Trophoblast cell (in vitro differentiated cells and primary cell): ENCODE data around the gene RBM19.

Experiments used
- DNase-seq, 2 donors: peaks; one replicate each; pipeline ENCODE4 v3.0.0-alpha.2; 2016
- H2AFZ ChIP-seq: 2 replicates; pipeline ENCODE4 v1.6.1; 2013; ENCODE audit warnings: low read length, moderate library complexity, mild to moderate bottlenecking; ENCODE audit not compliant: insufficient read depth, poor library complexity
- H2AK5ac ChIP-seq: 2 replicates; pipeline ENCODE4 v1.6.1; 2013; ENCODE audit warnings: mild to moderate bottlenecking, low read length
- H2BK120ac ChIP-seq: 2 replicates; pipeline ENCODE4 v1.6.1; 2013; ENCODE audit warnings: low read length, mild to moderate bottlenecking, moderate library complexity; ENCODE audit not compliant: insufficient read depth, poor library complexity
- H2BK12ac ChIP-seq: 2 replicates; pipeline ENCODE4 v1.6.1; 2013; ENCODE audit warnings: mild to moderate bottlenecking, low read length, moderate library complexity
- H2BK5ac ChIP-seq: 2 replicates; pipeline ENCODE4 v1.6.1; 2013; ENCODE audit warnings: low read length, low read depth, moderate library complexity, mild to moderate bottlenecking; ENCODE audit not compliant: poor library complexity
- H3K14ac ChIP-seq: 2 replicates; pipeline ENCODE4 v1.6.1; 2013; ENCODE audit warnings: mild to moderate bottlenecking, low read length
- H3K18ac ChIP-seq: 2 replicates; pipeline ENCODE4 v1.6.1; 2013; ENCODE audit warnings: mild to moderate bottlenecking, low read length
- H3K23ac ChIP-seq: 2 replicates; pipeline ENCODE4 v1.6.1; 2013; ENCODE audit warnings: low read length
- H3K27ac ChIP-seq: 2 replicates; pipeline ENCODE4 v1.5.1; 2013; ENCODE audit warnings: low read depth, mild to moderate bottlenecking, inconsistent platforms, low read length, moderate library complexity
- H3K27me3 ChIP-seq: 2 replicates; pipeline ENCODE4 v1.6.1; 2013; ENCODE audit warnings: inconsistent platforms, mild to moderate bottlenecking, low read length, moderate library complexity; ENCODE audit not compliant: insufficient read depth
- H3K36me3 ChIP-seq, 2 experiments: 1 replicate in 1 of 2; 2 replicates in 1 of 2; pipeline ENCODE4 v1.6.1; 2013; ENCODE audit warnings: low read length in 2 of 2, mild to moderate bottlenecking in 2 of 2, moderate library complexity in 1 of 2; ENCODE audit not compliant: insufficient read depth in 2 of 2, control insufficient read depth in 1 of 2
- H3K4ac ChIP-seq: 2 replicates; pipeline ENCODE4 v1.6.1; 2013; ENCODE audit warnings: low read depth, mild to moderate bottlenecking, low read length, moderate library complexity
- H3K4me1 ChIP-seq, 2 experiments: 1 replicate in 1 of 2; 2 replicates in 1 of 2; pipeline ENCODE4 v1.6.1; 2013; ENCODE audit warnings: low read length in 2 of 2, mild to moderate bottlenecking in 2 of 2, moderate library complexity in 1 of 2; ENCODE audit not compliant: insufficient read depth in 2 of 2, control insufficient read depth in 1 of 2
- H3K4me2 ChIP-seq: 2 replicates; pipeline ENCODE4 v1.6.1; 2013; ENCODE audit warnings: inconsistent platforms, mild to moderate bottlenecking, low read length, moderate library complexity
- H3K4me3 ChIP-seq: 2 replicates; pipeline ENCODE4 v1.5.1; 2013; ENCODE audit warnings: mild to moderate bottlenecking, low read depth, low read length, inconsistent platforms
- H3K79me1 ChIP-seq: one replicate; pipeline ENCODE4 v1.6.1; 2013; ENCODE audit warnings: low read length
- H3K79me2 ChIP-seq: 2 replicates; pipeline ENCODE4 v1.6.1; 2013; ENCODE audit warnings: low read length, mild to moderate bottlenecking; ENCODE audit not compliant: control insufficient read depth, insufficient read depth, poor library complexity
- H3K9ac ChIP-seq: 2 replicates; pipeline ENCODE4 v1.6.1; 2013; ENCODE audit warnings: mild to moderate bottlenecking, low read length
- H3K9me3 ChIP-seq: 2 replicates; pipeline ENCODE4 v1.6.1; 2013; ENCODE audit warnings: low read depth, mild to moderate bottlenecking, control low read depth, inconsistent platforms, low read length; ENCODE audit not compliant: insufficient read depth
- H4K12ac ChIP-seq: 2 replicates; pipeline ENCODE4 v1.6.1; 2013; ENCODE audit warnings: low read depth, mild to moderate bottlenecking, low read length, moderate library complexity
- H4K8ac ChIP-seq: 2 replicates; pipeline ENCODE4 v1.6.1; 2013; ENCODE audit warnings: low read depth, mild to moderate bottlenecking, low read length, moderate library complexity
- H4K91ac ChIP-seq: one replicate; pipeline ENCODE4 v1.6.1; 2013; ENCODE audit warnings: low read depth, mild to moderate bottlenecking, low read length, moderate library complexity
- WGBS: extraction: QIAGEN DNeasy Blood & Tissue Kit; methylation state at CpG from one replicate; pipeline ENCODE4 v1.1.7; 2013; ENCODE audit warnings: missing lambda C conversion rate; ENCODE audit not compliant: insufficient read length, insufficient coverage; ENCODE audit errors: extremely low coverage; 5-methylcytosine and 5-hydroxymethylcytosine counted together

RBM19 gene

GRCh38 chr12:113831016-113831415 is 135.1 kb downstream of the RBM19 start:
- no peak overlapping the region for H4K12ac ChIP-seq
- H3K9me3 ChIP-seq: no peaks in the 10 kb centered on the region
- no CpG with 5 or more reads among the region's 4 CpGs for WGBS
- H3K4me3 ChIP-seq: no peak overlapping the region
- H3K4me2 ChIP-seq: no peak overlapping the region
- H3K79me2 ChIP-seq: no peaks in the 10 kb centered on the region
- no peak overlapping the region for H2BK12ac ChIP-seq
- no peak overlapping the region for H2BK120ac ChIP-seq
- no peak overlapping the region for H3K4ac ChIP-seq
- H4K8ac ChIP-seq: no peak overlapping the region
- H3K27ac ChIP-seq: no peak overlapping the region
- H2AK5ac ChIP-seq: no peak overlapping the region
- H3K79me1 ChIP-seq: no peaks in the 10 kb centered on the region
- no peak overlapping the region for H3K23ac ChIP-seq
- no peak overlapping the region for H2BK5ac ChIP-seq
- no peak overlapping the region for H2AFZ ChIP-seq
- no peaks in the 10 kb centered on the region for H3K27me3 ChIP-seq
- H3K36me3 ChIP-seq: no peaks in the 10 kb centered on the region
- no peak overlapping the region for H3K9ac ChIP-seq
- no peak overlapping the region for H3K18ac ChIP-seq
- DNase-seq: no peak
- H3K14ac ChIP-seq: no peak overlapping the region
- no peaks in the 10 kb centered on the region for H3K4me1 ChIP-seq
- H4K91ac ChIP-seq: no peak overlapping the region

GRCh38 chr12:113829212-113829611 is 136.9 kb downstream of the RBM19 start:
- no peak overlapping the region for H3K14ac ChIP-seq
- no peak overlapping the region for H2AK5ac ChIP-seq
- H4K8ac ChIP-seq: no peak overlapping the region
- H4K12ac ChIP-seq: no peak overlapping the region
- H3K36me3 ChIP-seq: no peaks in the 10 kb centered on the region
- H3K79me2 ChIP-seq: no peaks in the 10 kb centered on the region
- H4K91ac ChIP-seq: no peak overlapping the region
- no peaks in the 10 kb centered on the region for H3K9me3 ChIP-seq
- H2BK120ac ChIP-seq: no peak overlapping the region
- H3K4me2 ChIP-seq: no peak overlapping the region
- no peak overlapping the region for H3K9ac ChIP-seq
- H3K79me1 ChIP-seq: no peaks in the 10 kb centered on the region
- H3K4me3 ChIP-seq: no peak overlapping the region
- DNase-seq: no peak
- H2BK12ac ChIP-seq: no peak overlapping the region
- H3K4me1 ChIP-seq: no peaks in the 10 kb centered on the region
- no peak overlapping the region for H3K23ac ChIP-seq
- no peaks in the 10 kb centered on the region for H3K27me3 ChIP-seq
- no peak overlapping the region for H2AFZ ChIP-seq
- no peak overlapping the region for H2BK5ac ChIP-seq
- no peak overlapping the region for H3K4ac ChIP-seq
- WGBS: no CpG with 5 or more reads among the region's 9 CpGs
- no peak overlapping the region for H3K18ac ChIP-seq
- H3K27ac ChIP-seq: no peak overlapping the region

GRCh38 chr12:113827539-113828114 is 138.5 kb downstream of the RBM19 start:
- H3K4me3 ChIP-seq: no peak overlapping the region
- no peak overlapping the region for H2BK12ac ChIP-seq
- no peak overlapping the region for H2AFZ ChIP-seq
- no peak overlapping the region for H3K4ac ChIP-seq
- H4K91ac ChIP-seq: no peak overlapping the region
- H3K27ac ChIP-seq: no peak overlapping the region
- no peak overlapping the region for H3K4me2 ChIP-seq
- no peaks in the 10 kb centered on the region for H3K9me3 ChIP-seq
- no peak overlapping the region for H4K12ac ChIP-seq
- no peaks in the 10 kb centered on the region for H3K79me2 ChIP-seq
- no peak overlapping the region for H2BK5ac ChIP-seq
- H3K14ac ChIP-seq: no peak overlapping the region
- no peaks in the 10 kb centered on the region for H3K27me3 ChIP-seq
- no peak overlapping the region for H2BK120ac ChIP-seq
- no peaks in the 10 kb centered on the region for H3K4me1 ChIP-seq
- DNase-seq: no peak
- no peak overlapping the region for H3K18ac ChIP-seq
- no peak overlapping the region for H3K23ac ChIP-seq
- no peak overlapping the region for H4K8ac ChIP-seq
- no CpG with 5 or more reads among the region's 11 CpGs for WGBS
- H2AK5ac ChIP-seq: no peak overlapping the region
- H3K9ac ChIP-seq: no peak overlapping the region
- no peaks in the 10 kb centered on the region for H3K79me1 ChIP-seq
- H3K36me3 ChIP-seq: peaks cover 0 to 2% of the 10 kb centered on the region in 2 experiments

- no peak overlapping the region for H4K91ac ChIP-seq
- no peaks in the 10 kb centered on the region for H3K9me3 ChIP-seq
- H3K4me1 ChIP-seq: no peaks in the 10 kb centered on the region
- no peak overlapping the region for H2BK5ac ChIP-seq
- H4K12ac ChIP-seq: no peak overlapping the region
- no peak overlapping the region for H3K4me2 ChIP-seq
- no peak overlapping the region for H3K18ac ChIP-seq
- H3K4ac ChIP-seq: no peak overlapping the region
- H3K9ac ChIP-seq: no peak overlapping the region
- no peak overlapping the region for H2AFZ ChIP-seq
- no peak overlapping the region for H2AK5ac ChIP-seq
- no peaks in the 10 kb centered on the region for H3K79me1 ChIP-seq
- WGBS: no CpG with 5 or more reads among the region's 22 CpGs
- H3K27ac ChIP-seq: no peak overlapping the region
- no peak overlapping the region for H2BK120ac ChIP-seq
- no peaks in the 10 kb centered on the region for H3K27me3 ChIP-seq
- no peak for DNase-seq
- H3K36me3 ChIP-seq: peaks cover 0 to 2% of the 10 kb centered on the region in 2 experiments
- no peak overlapping the region for H2BK12ac ChIP-seq
- H3K14ac ChIP-seq: no peak overlapping the region
- H3K23ac ChIP-seq: no peak overlapping the region
- H3K79me2 ChIP-seq: no peaks in the 10 kb centered on the region
- no peak overlapping the region for H3K4me3 ChIP-seq
- H4K8ac ChIP-seq: no peak overlapping the region
These were observed 139.2 kb downstream of the RBM19 start for GRCh38 chr12:113826805-113827538.
